ENCODE data around the gene GPR183. TPM values are rescaled to one million over a fixed set of nuclear protein-coding genes. Genes with fewer than 3 reads are reported as not detected.

Gene GPR183
- polyA plus RNA-seq, 5 donors: 8.7 to 11.1 (median 9.8) TPM

DNA sequence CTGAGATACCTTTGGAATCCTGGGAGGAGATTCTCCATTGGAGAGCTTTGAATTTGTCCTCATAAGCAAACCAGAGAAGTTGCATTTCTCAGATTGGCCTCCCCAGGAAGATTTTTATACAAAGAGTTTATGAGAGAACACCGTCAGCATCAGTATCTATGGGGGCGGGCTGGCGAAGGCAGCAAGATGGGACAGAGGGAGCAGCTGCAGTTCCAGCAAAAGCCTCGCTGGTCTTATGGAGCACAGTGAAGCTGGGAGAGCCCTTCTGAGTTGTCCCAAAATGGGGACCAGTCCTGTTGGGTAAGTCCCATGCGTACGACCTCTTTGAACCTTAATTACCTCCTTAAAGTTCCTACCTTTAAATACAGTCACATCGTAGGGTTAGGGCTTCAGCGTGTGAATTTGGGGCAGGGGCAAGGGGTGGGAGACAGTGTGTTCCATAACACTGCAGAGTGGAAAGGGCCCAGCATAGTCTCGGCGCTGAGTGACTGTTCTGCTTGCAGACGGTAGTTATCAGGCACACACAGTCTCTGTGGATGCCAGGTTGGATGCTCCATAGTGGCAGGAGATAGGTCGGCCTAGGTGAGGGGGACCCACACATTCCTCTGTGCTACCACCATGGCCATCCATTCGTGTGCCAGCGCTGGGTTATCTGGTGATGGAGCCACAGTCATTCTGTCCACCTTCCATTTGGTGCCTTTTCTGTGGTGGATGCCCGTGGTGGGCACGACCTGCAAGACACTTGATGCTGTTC is 34.9 kb upstream of the GPR183 start:
- DNase-seq: no peak

DNA sequence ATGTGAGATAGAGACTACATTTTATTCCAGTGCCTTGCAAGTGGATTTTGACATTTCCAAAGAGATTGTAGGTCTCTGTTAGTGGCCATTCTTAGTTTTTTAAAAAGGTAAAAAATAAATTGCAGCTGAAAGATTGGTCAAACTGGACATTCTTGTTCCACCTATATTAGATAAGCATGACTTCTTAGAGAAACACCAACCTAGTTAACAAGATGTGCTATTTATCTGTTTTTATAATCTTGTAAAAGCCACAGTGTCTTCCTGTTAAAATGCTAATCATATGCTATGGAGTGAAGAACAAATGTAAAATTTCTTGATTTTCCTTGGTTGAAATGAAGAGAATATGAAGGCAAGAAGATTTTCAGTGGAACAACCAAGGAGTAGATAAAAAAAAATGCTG is 33.4 kb upstream of the GPR183 start:
- DNase-seq: no peak

DNA sequence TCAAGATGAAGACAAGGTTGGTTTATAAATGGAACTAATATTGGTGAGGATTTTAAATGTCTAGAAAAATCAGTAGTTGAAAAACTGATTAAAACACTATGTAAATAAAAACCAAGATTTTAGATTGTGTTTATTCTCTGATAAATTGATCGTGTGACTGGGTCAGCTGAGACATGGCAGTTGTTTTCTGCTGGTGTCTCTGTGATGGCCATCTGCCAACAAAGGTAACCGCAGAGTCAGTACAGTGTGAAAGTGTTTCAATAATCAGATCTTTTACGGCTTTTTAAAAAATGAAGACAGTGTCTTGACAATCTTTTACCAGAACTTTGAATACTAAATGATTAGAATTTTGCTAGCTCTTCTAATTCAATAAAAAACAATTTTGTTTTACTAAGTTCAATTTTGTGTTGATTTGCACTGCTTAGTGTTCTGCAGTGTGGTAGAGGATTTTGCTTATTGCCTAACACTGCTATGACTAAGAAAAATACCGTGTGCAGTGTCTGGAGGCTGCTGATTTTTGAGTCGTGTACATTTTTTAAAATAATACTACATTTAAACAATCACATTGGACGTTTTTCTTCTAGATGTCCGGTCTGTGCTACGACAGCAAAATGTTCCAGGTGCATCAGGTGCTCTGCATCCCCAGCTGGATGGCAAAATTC is 32.7 kb upstream of the GPR183 start:
- DNase-seq: no peak

DNA sequence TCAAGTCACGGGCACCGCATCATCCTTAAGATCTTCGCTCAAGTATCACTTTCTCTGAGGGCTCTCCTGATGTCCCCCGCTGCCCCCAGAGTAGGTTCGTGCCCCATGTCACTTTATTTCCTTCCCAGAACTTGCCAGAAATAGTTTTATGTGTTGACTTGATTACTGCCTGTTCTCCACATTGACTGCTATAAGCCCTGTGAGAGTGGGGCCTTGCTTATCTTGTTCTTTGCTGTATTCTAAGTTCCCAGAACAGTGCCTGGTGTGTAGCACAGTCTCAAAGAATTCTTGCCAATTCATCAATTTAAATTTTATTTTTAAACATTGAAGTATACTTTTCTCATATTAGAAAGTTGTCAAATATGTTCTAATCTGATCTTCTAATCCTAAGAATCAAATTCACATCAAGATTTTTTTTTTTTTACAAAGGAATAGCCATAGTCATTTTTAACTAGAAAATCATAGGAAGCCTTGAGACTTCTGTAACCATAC is 32.1 kb upstream of the GPR183 start:
- DNase-seq: no peak

DNA sequence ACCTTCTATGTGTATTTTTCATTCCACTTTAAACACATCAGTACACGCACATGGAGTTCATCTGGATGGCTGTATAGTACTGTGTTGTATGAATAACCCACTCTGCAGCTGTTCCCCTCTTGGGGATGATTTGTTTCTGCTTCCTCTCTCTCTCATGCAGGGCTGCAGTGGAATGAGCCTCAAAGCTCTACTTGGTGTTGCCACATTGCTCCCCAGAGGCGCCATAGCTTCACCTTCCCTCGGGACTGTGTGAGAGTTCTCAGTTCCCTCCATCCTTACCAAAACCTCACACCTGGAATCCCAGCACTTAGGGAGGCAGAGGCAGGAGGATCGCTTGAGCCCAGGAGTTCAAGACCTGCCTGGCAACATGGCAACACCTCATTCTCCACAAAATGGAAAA is 28.4 kb upstream of the GPR183 start:
- DNase-seq: no peak

DNA sequence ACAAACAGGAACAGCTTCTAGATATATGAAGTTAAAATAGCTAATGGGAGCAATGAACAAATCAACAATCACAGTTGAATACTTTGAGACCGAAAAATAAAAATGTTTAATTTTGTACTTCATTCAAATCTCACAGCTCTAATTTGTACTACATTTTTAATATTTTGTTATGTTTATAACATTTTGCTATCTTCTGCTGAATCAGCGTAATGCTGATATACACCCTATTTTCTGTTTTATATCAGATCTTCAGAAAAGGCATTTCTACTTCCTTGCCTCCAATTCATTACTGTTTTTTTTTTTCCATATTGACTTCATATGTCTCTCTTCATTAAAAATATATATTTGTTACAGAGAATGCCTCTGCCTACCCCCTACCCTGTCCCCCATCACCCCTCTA is 27.9 kb upstream of the GPR183 start:
- no peak for DNase-seq

DNA sequence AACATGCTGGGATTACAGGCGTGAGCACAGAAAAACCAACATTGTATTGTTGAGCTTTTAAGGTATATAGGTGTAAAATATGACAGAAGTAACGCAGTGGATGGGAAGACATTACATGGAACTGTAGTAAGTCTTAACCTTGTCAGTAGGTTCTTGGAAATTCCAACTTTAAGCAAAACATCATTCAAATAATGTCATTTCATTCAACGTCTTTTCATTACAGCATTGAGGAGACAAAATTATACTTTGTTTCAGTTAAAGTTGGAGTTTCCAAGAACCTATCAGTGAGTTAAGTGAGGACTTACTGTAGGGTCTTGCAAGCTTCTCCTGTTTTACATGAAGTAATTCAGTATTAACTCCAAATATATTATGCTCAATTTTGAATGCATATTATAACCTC is 27.0 kb upstream of the GPR183 start:
- DNase-seq: no peak

DNA sequence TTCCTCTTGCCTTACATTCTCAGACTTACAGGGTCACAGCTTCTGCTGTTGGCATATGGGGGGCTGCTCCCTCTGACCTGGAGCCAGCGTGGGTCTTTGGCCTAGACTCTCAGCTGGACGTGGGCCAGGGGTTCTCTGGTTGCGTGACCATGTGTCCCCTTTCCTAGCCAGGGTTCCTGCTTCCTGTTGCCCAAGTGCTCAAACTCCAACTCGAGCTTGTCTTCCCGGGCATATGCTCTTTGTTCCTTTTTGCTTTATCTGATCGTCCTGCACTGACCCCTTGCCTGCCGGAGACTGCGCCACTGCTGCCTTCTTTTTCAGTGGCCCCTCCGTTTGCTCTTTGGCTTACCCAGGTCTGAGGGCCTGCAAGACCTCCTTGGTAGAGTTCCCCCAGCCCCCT is 25.3 kb upstream of the GPR183 start:
- DNase-seq: no peak

DNA sequence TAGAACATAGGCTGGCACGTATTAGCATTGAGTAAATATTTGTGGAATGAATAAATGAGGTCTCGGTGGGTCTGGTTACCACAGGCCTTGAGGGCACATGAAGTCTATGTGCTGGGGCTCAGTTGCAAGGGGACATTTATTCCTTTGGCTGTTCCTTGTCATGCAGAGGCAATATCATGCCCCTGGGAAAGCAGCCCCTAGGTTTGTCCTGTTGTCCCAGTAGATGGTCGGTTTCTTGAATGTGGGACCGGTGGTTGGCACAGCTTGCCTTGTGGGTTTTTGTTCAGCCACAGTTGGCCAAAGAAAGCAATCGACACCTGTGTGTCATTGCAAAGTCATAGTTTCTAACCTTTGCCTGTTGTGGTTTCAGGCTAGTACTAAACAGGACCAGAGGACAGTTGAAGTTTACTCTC is 24.7 kb upstream of the GPR183 start:
- DNase-seq: no peak

DNA sequence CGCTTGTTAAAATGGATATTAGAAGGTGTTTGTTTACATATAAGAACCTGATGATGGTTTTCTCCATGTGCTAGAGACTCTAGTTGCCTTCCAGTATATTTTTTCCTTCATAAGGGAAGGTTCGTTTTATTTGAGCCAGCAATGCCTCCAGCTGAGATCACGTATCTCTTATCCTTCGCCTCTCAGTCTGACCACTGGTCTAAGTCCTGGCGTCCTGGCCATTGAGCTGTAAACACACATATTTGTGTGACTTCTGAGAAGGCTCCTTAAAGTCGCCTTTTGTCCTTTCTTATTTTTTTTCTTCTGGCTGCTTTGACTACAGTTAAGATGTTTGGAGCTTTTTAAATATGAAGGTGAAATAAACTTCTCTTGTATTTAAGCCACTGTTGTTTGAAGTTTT is 23.7 kb upstream of the GPR183 start:
- DNase-seq: no peak

DNA sequence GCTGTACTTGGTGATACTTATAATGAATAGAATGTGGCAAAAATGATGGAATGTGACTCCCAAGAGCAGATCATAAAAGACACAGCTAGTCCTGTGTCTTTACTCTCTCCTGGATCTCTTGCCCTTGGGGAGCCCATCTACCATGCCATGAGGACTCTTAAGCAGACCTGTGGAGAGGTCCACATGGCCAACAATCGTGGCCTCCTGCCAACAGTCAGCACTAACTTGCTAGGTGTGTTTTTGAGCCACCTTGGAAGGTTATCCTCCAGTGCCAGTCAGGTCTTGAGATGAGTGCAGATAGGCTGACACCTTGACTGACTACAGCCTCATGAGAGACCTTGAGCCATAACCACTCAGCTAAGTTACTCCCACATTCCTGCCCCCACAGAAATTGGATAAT is 22.3 kb upstream of the GPR183 start:
- DNase-seq: no peak

DNA sequence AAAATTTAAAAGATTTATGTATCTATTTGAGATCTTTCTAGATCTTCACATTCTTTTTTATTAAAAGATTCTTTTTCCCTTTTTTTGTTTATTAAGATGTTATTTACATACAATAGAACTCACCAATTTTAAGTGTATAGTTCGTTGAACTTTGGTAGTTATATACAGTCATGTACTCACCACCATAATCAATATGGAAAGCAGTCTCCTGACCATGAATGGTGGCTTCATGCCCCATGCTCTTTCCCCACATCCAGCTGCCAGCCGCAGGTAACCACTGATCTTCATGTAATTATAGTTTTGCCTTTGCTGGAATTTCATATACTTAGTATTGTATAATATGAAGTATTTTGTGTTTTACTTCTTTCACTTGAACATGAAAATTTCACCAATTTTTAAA is 20.6 kb upstream of the GPR183 start:
- no peak for DNase-seq

DNA sequence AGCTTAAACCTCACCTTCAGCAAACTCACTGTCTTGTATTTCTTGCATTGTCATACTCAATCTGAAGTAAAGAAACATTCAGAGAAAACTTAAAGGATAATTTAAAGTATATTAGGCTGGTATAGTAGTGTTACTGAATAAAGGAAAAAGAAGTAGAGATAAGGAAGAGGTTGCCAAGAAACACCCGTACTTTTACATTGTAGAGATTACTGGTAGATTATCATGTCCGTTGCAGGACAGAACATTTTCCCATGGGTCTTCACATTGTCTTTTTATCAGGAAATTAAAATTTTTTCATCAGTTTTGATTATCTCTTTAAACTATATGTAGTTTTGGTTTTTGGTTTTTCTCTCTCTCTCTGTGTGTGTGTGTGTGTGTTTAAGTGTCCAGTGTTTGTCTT is 19.9 kb upstream of the GPR183 start:
- DNase-seq: no peak

DNA sequence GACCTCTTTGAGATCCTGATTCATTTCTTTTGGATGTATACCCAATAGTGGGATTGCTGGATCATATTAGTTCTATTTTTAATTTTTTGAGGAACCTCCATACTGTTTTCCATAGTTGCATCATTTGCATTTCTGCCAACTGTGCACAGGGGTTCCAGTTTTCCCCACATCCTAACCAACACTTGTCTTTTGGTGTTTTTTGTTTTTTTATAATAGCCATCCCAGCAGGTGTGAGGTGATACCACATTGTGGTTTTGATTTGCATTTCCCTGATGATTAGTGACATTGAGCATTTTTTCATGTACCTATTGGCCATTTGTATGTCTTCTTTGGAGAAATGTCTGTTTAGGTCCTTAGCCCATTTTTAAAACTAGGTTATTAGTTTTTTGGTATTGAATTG is 18.8 kb upstream of the GPR183 start:
- no peak for DNase-seq

DNA sequence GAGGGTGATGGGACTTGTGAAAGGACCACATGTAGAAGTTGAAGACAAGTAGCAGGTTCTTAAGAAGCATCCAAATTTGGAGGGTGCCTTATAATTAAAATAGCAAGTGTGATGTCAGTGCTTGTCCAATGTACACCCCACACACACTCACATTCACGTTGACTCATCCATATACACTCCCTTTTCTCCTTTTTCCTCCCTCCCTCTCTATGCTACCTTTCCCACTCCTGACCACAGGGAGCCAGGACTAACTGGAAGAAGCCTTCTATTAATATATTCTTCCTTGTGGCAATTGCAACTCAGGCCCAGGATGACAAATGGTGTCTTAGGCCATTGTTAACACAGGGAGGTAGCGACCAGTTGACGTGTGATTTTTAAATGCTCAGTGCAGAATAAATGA is 16.3 kb upstream of the GPR183 start:
- DNase-seq: no peak

DNA sequence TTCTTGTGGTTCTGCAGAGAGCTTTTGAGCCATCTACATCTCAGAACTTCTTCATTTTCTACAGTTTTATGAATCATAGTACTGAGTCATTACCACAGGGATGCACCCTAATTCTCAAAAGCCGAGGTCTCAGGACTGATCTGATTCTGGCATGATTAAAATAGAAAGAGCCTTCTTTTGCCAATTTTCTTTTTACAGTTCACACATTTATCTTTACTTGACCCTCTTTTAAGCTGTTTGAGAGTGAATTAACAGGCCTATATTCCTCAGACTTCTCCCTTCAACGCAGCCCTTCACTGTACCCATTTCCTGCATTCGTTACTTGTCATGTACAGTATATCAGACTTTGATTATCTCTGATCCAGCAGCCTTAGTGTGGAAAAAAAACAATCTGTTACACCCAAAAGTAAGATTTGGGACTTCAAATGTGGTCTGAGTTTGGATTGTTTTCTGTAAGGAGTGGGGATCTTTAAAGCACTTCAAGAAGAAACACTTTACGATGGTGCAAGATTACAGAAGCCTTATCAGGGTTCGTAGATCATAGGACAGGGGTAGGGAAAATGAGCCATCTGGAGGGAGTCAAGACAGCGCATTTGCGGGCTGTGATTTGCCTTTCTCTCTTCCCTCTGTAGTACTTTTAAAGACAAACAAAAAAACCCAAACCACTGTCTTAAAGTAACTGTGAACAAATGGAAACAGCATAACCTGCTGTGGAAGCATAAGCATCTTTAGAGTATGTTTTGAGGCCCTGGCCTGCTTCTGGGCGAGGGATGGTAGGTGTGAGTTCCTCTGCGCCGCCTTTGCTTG is 15.3 kb upstream of the GPR183 start:
- DNase-seq: peak; percentile 49 to 54

DNA sequence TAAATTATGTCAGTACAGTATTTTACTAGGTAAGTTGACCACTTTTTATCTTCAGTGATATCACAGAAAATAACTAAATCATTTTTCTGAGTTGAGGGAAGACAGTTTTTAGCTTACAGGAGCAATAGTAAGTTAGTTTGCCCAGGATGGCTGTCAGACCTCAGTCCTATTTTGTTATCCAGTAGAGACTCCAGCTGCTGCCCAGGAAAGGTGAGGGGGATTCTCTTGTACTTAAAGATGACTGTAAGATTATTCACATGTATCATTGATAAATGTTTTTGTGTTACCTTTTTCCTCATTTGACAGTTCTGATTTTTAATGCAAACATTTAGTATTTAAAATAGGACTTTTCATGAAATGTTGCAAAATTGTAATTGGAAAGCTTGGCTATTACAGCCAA is 14.5 kb upstream of the GPR183 start:
- no peak for DNase-seq

DNA sequence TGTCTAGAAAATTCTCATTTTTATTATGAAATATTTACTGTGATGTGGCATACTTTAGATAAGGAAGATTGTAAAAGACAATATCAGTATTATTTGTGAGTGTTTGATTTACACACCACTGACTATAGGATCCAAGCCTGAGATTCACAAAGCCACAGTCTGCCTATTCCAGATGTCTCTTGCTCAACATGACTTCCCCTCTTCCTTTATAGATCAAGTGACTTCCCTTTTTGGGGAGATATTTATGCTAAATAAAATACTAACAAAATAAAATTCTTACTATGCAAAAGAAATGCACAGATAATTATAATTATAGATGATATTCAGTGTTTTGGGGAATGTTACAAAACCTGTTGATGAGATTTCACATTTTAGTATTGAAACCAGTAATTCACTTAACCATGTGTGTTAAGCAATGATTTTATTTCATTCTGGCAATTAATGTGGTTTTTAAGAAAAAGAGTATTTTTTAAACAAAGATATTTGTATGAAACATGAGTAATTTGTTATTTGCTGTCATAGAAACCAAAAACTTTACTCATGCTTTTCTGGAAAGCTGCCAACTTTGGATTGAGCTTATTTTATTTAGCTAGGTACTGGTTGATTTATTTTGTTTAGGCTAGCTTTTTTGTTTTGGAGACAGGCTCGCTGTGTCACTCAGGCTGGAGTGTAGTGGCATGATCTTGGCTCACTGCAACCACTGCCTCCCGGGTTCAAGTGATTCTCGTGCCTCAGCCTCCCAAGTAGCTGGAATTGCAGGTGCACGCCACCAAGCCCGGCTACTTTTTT is 13.7 kb upstream of the GPR183 start:
- no peak for DNase-seq

DNA sequence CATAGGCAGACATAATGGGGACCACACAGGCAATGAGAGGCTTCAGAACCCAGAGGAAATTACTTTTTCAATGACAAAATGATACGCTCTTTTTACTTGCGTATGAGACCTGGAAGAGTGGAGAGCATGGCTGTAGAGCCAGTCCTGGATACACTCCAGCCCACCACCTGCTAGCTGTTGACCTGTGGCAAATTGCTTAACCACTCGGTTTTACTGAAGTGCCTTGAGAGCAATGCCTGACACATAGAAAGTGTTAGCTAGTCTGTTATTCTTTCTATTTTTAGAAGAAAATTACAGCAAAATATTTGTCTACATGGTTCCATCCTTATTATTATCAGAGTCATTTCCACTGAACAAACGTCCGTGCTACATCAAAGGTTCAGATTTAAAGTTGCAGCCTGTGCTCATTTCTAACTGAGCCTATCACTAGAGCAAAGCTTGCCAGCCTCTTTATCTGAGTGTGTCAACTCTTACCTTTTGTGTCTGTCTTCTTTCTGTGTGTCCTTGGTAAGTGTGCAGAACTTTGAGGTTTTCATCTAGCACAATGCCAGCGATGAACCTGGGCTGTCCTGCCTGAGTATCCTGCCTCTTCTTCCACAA is 9.6 kb upstream of the GPR183 start:
- DNase-seq: no peak

DNA sequence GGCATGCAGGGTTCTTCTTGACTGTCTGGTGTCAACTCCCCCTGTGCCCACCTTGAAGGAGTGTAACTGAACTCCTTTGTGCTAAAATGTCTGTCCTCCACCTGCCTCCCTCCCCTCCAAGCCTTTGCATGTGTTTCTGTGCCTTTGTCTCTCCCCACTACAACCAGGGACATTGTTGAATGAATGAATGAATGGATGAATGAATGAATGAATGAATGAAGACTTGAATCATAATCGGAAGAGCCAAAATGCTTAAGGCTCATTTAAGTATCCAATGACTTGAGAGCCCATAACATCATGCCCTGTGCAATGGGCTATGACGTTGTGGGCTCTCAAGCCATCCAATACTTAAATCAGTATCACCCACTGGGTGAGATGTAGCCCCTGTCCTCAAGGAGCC is 9.0 kb upstream of the GPR183 start:
- DNase-seq: no peak

DNA sequence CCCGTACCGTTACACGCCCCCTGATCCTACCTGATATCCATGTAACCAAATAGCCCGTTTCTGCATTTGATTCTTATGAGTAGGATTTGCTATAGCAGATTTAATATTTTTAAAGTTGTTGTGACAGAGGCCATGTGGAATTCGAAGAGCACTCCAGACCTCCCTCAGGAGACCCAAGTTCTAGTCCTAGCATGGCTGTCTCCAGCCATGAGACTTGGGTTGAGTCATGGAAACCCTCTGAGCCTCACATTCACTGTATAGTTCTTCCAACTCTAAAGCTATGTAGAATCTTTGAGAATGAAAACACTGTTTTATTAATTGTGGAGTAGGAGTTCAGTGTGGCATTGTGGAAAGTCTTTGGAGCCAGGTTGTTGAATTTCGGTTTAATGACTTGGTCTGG is 8.0 kb upstream of the GPR183 start:
- DNase-seq: no peak

Measured in right lung (tissue), 5 donors.